Small intestine (tissue), 16 donors: ENCODE results near the gene RAG2. TPM values are rescaled to one million over a fixed set of nuclear protein-coding genes. Genes with fewer than 3 reads are reported as not detected.

Experiments used
- DNase-seq, 2 donors: peaks; one replicate each; pipeline versions ENCODE4 v3.0.0 to v3.0.0-alpha.2; 2013
- FAIRE-seq: peaks from 2 replicates; lab custom pipeline; 2012; peaks lifted over from hg19 to GRCh38; lab: Jason Lieb, UNC
- H3K27ac ChIP-seq, 3 donors: one replicate each; pipeline ENCODE4 v1.5.1; 2013; ENCODE audit warnings: low read length in 2 of 3, mild to moderate bottlenecking in 2 of 3, control low read depth in 1 of 3, inconsistent platforms in 1 of 3, low read depth in 1 of 3, moderate library complexity in 1 of 3
- H3K27me3 ChIP-seq, 3 donors: one replicate each; pipeline ENCODE4 v1.6.1; 2013; ENCODE audit warnings: low read length in 3 of 3, inconsistent platforms in 1 of 3; ENCODE audit not compliant: control insufficient read depth in 3 of 3, insufficient read depth in 3 of 3
- H3K36me3 ChIP-seq, 3 donors: one replicate each; pipeline ENCODE4 v1.6.1; 2013; ENCODE audit warnings: low read length in 3 of 3, inconsistent platforms in 1 of 3, low read depth in 1 of 3, mild to moderate bottlenecking in 1 of 3, moderate library complexity in 1 of 3; ENCODE audit not compliant: control insufficient read depth in 3 of 3, insufficient read depth in 2 of 3
- H3K4me1 ChIP-seq, 3 donors: one replicate each; pipeline ENCODE4 v1.6.1; 2013; ENCODE audit warnings: low read length in 2 of 3, inconsistent platforms in 1 of 3, low read depth in 1 of 3, mild to moderate bottlenecking in 1 of 3, moderate library complexity in 1 of 3; ENCODE audit not compliant: control insufficient read depth in 3 of 3, insufficient read depth in 2 of 3
- H3K4me3 ChIP-seq, 3 donors: one replicate each; pipeline ENCODE4 v1.5.1; 2013; ENCODE audit warnings: low read length in 3 of 3, control low read depth in 1 of 3, inconsistent platforms in 1 of 3, low read depth in 1 of 3, mild to moderate bottlenecking in 1 of 3, moderate library complexity in 1 of 3
- H3K9me3 ChIP-seq, 2 donors: one replicate each; pipeline ENCODE4 v1.6.1; 2013; ENCODE audit warnings: low read depth in 1 of 2, low read length in 1 of 2; ENCODE audit not compliant: control insufficient read depth in 2 of 2, insufficient read depth in 1 of 2
- WGBS, 3 donors: extraction: QIAGEN DNeasy Blood & Tissue Kit; methylation state at CpG; one replicate each; pipeline ENCODE4 v1.1.7; 2013; 5-methylcytosine and 5-hydroxymethylcytosine counted together
- long read RNA-seq, 10 donors: transcript quantifications; one replicate each; lab custom pipeline, GENCODE V29; 2026
- polyA plus RNA-seq, 4 donors: library from polyadenylated mRNA; stranded (reverse) in 3 of 4; unstranded in 1 of 4; fragments of 200-250 nt in 3 of 4; fragments of 120-200 nt in 1 of 4; gene quantifications; one replicate each; pipeline versions ENCODE4 v1.2.1 to v1.2.3, GENCODE V29; 2013
- donor health status: healthy with polysubstance abuse.
- donor health status: control.
- donor health status: control.
- donor health status: Bipolar disorder and iron deficiency.
- donor health status: healthy.

The RAG2 gene
- under 1 TPM in 1 of 4 donors, not detected in 3; 0.25 TPM for polyA plus RNA-seq
- long read RNA-seq, donor 1 = 0 reads
- long read RNA-seq, donor 2 = 0 reads
- long read RNA-seq, donor 3 = 0 reads
- long read RNA-seq, donor 4 = 0 reads
- long read RNA-seq, donor 5 = 0 reads
- long read RNA-seq, donor 6 = 0 reads
- long read RNA-seq, donor 7 = 0 reads
- long read RNA-seq, donor 8 = 0 reads
- long read RNA-seq, donor 9 = 0 reads
- long read RNA-seq, donor 10 = 0 reads

- 86 to 96% (median 94%) methylated on average over 2 of the region's 2 CpGs for WGBS, 3 donors
- H3K27ac ChIP-seq = no peak within 1 kb of the TSS
- H3K9me3 ChIP-seq = no peaks in the 10 kb centered on the region
- H3K4me3 ChIP-seq = no peak within 1 kb of the TSS
- FAIRE-seq (no peak), DNase-seq (no peak)
- H3K27me3 ChIP-seq = peaks cover 0 to 2% (median 0%) of the 10 kb centered on the region in 3 donors
- H3K4me1 ChIP-seq = peaks cover 0 to 5% (median 0%) of the 10 kb centered on the region in 3 donors
- H3K36me3 ChIP-seq = no peaks in the 10 kb centered on the region
These were observed at the start of gene RAG2 for GRCh38 chr11:36598051-36598450. Gene RAG2 (minus strand): TSS chr11:36598236. CDS start chr11:36594168, 4,068 bp downstream.

- no peak overlapping the region for H3K4me3 ChIP-seq
- H3K36me3 ChIP-seq = peaks cover 0 to 2% (median 0%) of the 10 kb centered on the region in 3 donors
- WGBS, 3 donors = 60 to 79% (median 78%) methylated on average over 2 of the region's 2 CpGs
- FAIRE-seq = no peak
- H3K4me1 ChIP-seq = no peaks in the 10 kb centered on the region
- H3K27ac ChIP-seq = no peak overlapping the region
- H3K27me3 ChIP-seq = no peaks in the 10 kb centered on the region
- no peaks in the 10 kb centered on the region for H3K9me3 ChIP-seq
- DNase-seq = no peak
These were observed 40.5 kb upstream of the RAG2 start for GRCh38 chr11:36638556-36638955.

DNA sequence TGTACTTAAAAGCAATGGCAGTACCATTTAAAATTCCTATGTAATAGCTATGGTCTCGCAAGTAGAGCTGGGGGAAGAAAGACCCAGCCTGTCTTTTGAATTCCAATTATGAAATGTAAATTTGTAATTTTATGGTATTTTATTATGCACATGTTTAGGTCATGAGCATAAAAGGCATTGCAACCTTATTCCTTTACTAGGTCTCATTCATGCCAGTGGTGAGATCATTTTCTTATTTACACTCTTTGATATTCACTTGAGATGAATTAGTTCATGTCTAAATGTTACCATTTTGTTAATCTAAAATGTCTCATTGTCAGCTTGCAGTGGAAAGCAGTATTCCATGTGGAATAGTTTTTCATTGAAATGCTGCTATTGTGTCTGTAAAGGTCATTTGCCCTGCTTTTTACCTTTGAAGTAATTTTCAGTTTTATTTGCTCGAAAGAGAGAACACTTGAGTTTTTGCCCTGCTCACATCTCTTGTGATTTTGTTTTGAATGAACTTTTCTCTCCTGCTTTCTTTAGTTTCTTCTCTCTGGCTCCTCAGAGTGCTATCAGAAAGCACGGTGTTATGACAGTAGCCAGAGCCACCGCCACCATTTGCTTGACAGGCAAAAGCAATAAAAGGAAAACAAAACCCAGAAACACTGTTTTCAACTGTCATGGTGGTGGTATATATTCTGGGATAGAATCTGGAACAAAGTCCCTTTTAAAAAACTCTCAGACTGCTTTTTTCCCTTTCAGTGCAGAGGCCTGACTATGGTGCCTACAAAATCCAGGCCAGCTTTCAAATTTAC is 37.2 kb upstream of the RAG2 start:
- 91 to 95% (median 92%) methylated on average over 4 of the region's 4 CpGs for WGBS, 3 donors
- DNase-seq (no peak), FAIRE-seq (no peak)
- Histone ChIP-seq H3K36me3 (peaks cover 0 to 2% (median 0%) of the 10 kb centered on the region in 3 donors), H3K9me3 (no peaks in the 10 kb centered on the region), H3K27me3 (no peaks in the 10 kb centered on the region), H3K27ac (no peak overlapping the region), H3K4me3 (no peak overlapping the region), H3K4me1 (no peaks in the 10 kb centered on the region)

DNA sequence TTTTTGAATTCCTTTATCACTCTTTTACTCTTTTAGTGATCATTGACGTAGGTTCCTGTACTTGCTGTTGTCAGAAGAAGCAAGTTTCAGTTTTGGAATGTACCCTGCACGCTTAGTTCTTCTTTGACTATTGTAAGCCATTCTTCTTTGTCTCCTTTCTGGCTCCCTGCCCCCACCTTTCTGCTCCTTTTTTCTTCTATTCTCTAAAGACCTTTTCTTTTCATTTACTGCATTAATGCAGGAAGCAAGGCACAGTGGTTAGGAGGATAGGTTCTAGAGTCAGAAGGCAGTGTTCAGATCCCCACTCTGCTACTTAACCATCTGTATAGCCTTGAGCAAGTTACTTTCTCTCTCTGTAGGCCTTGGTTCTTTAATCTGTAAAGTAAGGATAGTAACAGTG is 33.7 kb upstream of the RAG2 start:
- no peak for FAIRE-seq
- Histone ChIP-seq H3K9me3 (no peaks in the 10 kb centered on the region), H3K4me3 (no peak overlapping the region), H3K27ac (no peak overlapping the region), H3K27me3 (no peaks in the 10 kb centered on the region), H3K4me1 (no peaks in the 10 kb centered on the region), H3K36me3 (no peaks in the 10 kb centered on the region)
- no peak for DNase-seq
- 67 to 89% (median 72%) methylated on average over 2 of the region's 2 CpGs for WGBS, 3 donors

DNA sequence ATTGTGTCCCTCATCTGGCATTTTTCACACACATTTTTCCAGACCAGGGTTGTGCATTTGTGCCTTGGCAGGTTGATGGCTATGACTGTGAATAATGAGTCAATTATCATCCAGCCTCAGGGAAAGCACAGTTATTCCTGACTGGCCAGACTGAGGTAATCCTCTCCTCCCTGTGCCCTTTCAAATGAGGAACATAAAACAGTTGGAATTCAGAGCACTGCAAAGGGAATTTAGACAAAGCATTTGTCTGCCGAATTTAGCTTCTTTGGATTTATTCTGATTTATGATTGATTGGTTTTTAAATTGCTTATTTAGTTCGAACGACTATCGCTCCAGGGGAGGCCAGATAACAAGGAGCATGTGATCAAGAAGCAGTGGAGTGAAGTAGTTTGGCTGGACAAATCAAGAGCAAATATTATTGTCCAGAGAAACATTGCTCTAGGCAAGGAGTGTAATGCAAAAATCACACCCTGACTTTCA is 30.8 kb upstream of the RAG2 start:
- no peak for FAIRE-seq

DNA sequence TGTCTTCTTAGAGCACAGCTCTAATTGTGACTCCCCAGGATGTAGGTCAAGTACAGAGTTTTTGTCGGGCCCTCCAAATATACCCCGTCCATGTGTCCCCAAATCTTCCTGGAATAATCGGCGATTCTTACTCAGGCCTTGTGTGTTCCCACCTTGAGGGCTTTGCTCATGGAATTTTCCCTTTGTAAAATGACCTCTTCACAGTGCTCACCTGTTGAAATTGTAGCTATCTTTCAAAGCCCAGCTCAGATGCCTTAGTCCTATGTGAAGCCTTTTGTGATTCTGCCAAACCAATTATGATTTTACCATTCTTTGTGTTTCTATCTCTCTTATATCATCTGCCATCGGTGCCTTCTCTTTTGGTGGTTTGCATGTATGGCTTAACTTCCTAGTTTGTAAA is 30.1 kb upstream of the RAG2 start:
- Histone ChIP-seq H3K27ac (no peak overlapping the region), H3K4me3 (no peak overlapping the region), H3K36me3 (no peaks in the 10 kb centered on the region), H3K27me3 (no peaks in the 10 kb centered on the region), H3K4me1 (no peaks in the 10 kb centered on the region), H3K9me3 (no peaks in the 10 kb centered on the region)
- FAIRE-seq (no peak), DNase-seq (no peak)
- WGBS, 3 donors = 90 to 94% (median 92%) methylated on average over 5 of the region's 5 CpGs

More for the DNA sequence above, 30.8 kb upstream of the RAG2 start:
- Histone ChIP-seq H3K27ac (no peak overlapping the region), H3K27me3 (no peaks in the 10 kb centered on the region), H3K4me1 (no peaks in the 10 kb centered on the region), H3K36me3 (no peaks in the 10 kb centered on the region), H3K4me3 (no peak overlapping the region), H3K9me3 (no peaks in the 10 kb centered on the region)
- DNase-seq = no peak
- 78 to 86% (median 83%) methylated on average over 4 of the region's 4 CpGs for WGBS, 3 donors

DNA sequence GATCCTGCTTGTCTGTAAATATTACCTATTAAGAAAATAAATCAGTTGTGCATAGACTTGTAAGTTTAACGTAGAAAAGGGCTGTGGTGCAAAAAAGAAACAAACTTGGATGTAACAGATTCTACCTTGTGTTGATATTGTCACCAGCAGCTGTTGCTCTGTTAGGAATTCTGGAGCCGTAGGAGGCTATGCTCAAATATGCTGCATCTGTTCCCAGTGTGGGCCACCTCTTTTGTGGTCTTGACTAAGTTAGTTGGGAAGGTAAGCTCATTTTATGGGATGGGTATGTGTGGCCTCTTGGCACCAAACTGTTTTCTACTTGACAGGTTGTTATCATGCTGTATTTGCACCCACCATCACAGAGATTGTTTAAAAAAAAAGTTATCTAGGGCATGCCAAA is 29.4 kb upstream of the RAG2 start:
- Histone ChIP-seq H3K9me3 (no peaks in the 10 kb centered on the region), H3K4me1 (no peaks in the 10 kb centered on the region), H3K27me3 (no peaks in the 10 kb centered on the region), H3K36me3 (no peaks in the 10 kb centered on the region), H3K4me3 (no peak overlapping the region), H3K27ac (no peak overlapping the region)
- DNase-seq (no peak), FAIRE-seq (no peak)
- 83 to 87% (median 87%) methylated on average over 2 of the region's 2 CpGs for WGBS, 3 donors

- FAIRE-seq (no peak), DNase-seq (no peak)
- Histone ChIP-seq H3K27ac (no peak overlapping the region), H3K4me1 (no peaks in the 10 kb centered on the region), H3K27me3 (no peaks in the 10 kb centered on the region), H3K4me3 (no peak overlapping the region), H3K36me3 (no peaks in the 10 kb centered on the region), H3K9me3 (no peaks in the 10 kb centered on the region)
- WGBS, 3 donors = 82 to 86% (median 82%) methylated on average over 1 of the region's 1 CpG
These were observed 29.0 kb upstream of the RAG2 start for GRCh38 chr11:36627006-36627405.
